A673 (cell line): Measurements from ENCODE around the gene PPP1R3A. TPM values are rescaled to one million over a fixed set of nuclear protein-coding genes. Genes with fewer than 3 reads are reported as not detected.

Experiments used
- BruUV-seq: library from RNA; stranded (reverse); fragments of 400-500 nt; replicated peaks from 2 replicates; lab custom pipeline; 2021; lab: Mats Ljungman, UMichigan
- CTCF ChIA-PET: fragments of 300-600 bp; sonication (Branson Sonifier 250); formaldehyde crosslinking; loops from one replicate; lab custom pipeline; 2022; ENCODE audit warnings: antibody characterized with exemption; lab: Charles Lee
- POLR2A ChIA-PET: fragments of 300-600 bp; sonication (Branson Sonifier 250); formaldehyde crosslinking; loops from one replicate; lab custom pipeline; 2022; ENCODE audit warnings: antibody characterized with exemption; ENCODE audit not compliant: low non-redundant PET; lab: Charles Lee
- DNase-seq: peaks from one replicate; pipeline ENCODE4 v3.0.0-alpha.2; 2015; ENCODE audit warnings: low spot score
- H3K27ac ChIP-seq: fragments of 200-600 bp; sonication (generic); 2 replicates; pipeline ENCODE4 v1.5.1; 2016; ENCODE audit warnings: mixed run types, low read depth, mild to moderate bottlenecking, mixed read lengths, antibody characterized with exemption, low read length; ENCODE audit not compliant: poor library complexity, severe bottlenecking
- H3K27me3 ChIP-seq: fragments of 200-600 bp; sonication (generic); replicated peaks from 2 replicates; pipeline ENCODE4 v1.6.1; 2017; ENCODE audit warnings: mixed run types, low read depth, mild to moderate bottlenecking, mixed read lengths, antibody characterized with exemption, low read length; ENCODE audit not compliant: insufficient read depth, poor library complexity
- H3K36me3 ChIP-seq: fragments of 200-600 bp; sonication (generic); 2 replicates; pipeline ENCODE4 v1.6.1; 2016; ENCODE audit warnings: mixed run types, mild to moderate bottlenecking, mixed read lengths, antibody characterized with exemption, low read length; ENCODE audit not compliant: insufficient read depth, poor library complexity, severe bottlenecking
- H3K4me1 ChIP-seq: fragments of 200-600 bp; sonication (generic); 2 replicates; pipeline ENCODE4 v1.6.1; 2017; ENCODE audit warnings: mixed run types, mild to moderate bottlenecking, mixed read lengths, antibody characterized with exemption, low read length; ENCODE audit not compliant: insufficient read depth, poor library complexity, severe bottlenecking
- H3K4me3 ChIP-seq: fragments of 200-600 bp; sonication (generic); 2 replicates; pipeline ENCODE4 v1.5.1; 2016; ENCODE audit warnings: low read depth, mixed run types, mild to moderate bottlenecking, mixed read lengths, low read length; ENCODE audit not compliant: poor library complexity, severe bottlenecking
- H3K9me3 ChIP-seq: fragments of 200-600 bp; sonication (generic); 2 replicates; pipeline ENCODE4 v1.6.1; 2016; ENCODE audit warnings: mixed run types, low read depth, mild to moderate bottlenecking, mixed read lengths, antibody characterized with exemption, low read length; ENCODE audit not compliant: poor library complexity, severe bottlenecking
- CTCF ChIP-seq: fragments of 300-800, 200-600 bp; sonication (generic); conservative IDR thresholded peaks from 2 replicates; pipeline ENCODE4 v1.5.1; 2017; ENCODE audit warnings: low read depth, mild to moderate bottlenecking, antibody characterized with exemption, low read length, moderate library complexity, mixed read lengths
- EZH2 ChIP-seq: fragments of 200-600 bp; sonication (generic); IDR thresholded peaks from 2 replicates; pipeline ENCODE4 v1.6.1; 2017; ENCODE audit warnings: borderline replicate concordance, low read depth, mild to moderate bottlenecking, mixed read lengths, antibody characterized with exemption, low read length; ENCODE audit not compliant: poor library complexity, severe bottlenecking
- intact Hi-C: fragments of 100-400 bp; cut with micrococcal nuclease; formaldehyde crosslinking; loops from one replicate; pipeline ENCODE4 v1.10.0; 2022; ENCODE audit not compliant: unreplicated experiment
- total RNA-seq: library from RNA; stranded (reverse); gene quantifications from 2 replicates; pipeline ENCODE4 v1.2.3, GENCODE V29; 2021

Gene PPP1R3A
- total RNA-seq, 1 experiment from 2014 or later: not detected

- Histone ChIP-seq H3K27me3 (no peaks in the 10 kb centered on the region), H3K9me3 (no peaks in the 10 kb centered on the region), H3K27ac (no peak overlapping the region), H3K4me1 (no peaks in the 10 kb centered on the region), H3K4me3 (no peak overlapping the region), H3K36me3 (no peaks in the 10 kb centered on the region)
- intact Hi-C loops: no loop called here
- DNase-seq: no peak
- CTCF ChIA-PET: no interaction called here
- POLR2A ChIA-PET: no interaction called here
- no TSS peak for BruUV-seq
- TF ChIP-seq EZH2 (no peak), CTCF (no peak)
These were observed 14.3 kb downstream of the PPP1R3A start for GRCh38 chr7:113904521-113904920.

- Histone ChIP-seq H3K4me3 (no peak overlapping the region), H3K27ac (no peak overlapping the region)
- BruUV-seq: no TSS peak
These were observed 26.0 kb downstream of the PPP1R3A start for GRCh38 chr7:113892818-113893217.

GRCh38 chr7:113891828-113892227 lies 27.0 kb downstream of the PPP1R3A start:
- intact Hi-C loops: no loop called here
- DNase-seq: no peak
- Histone ChIP-seq H3K9me3 (no peaks in the 10 kb centered on the region), H3K4me3 (no peak overlapping the region), H3K4me1 (no peaks in the 10 kb centered on the region), H3K27me3 (no peaks in the 10 kb centered on the region), H3K36me3 (no peaks in the 10 kb centered on the region), H3K27ac (no peak overlapping the region)
- BruUV-seq: no TSS peak
- ChIA-PET CTCF (no interaction called here), POLR2A (no interaction called here)
- TF ChIP-seq EZH2 (no peak), CTCF (no peak)

More at GRCh38 chr7:113892818-113893217, 26.0 kb downstream of the PPP1R3A start:
- ChIA-PET CTCF (no interaction called here), POLR2A (no interaction called here)
- intact Hi-C loops: no loop called here
- Histone ChIP-seq H3K9me3 (no peaks in the 10 kb centered on the region), H3K36me3 (no peaks in the 10 kb centered on the region), H3K27me3 (no peaks in the 10 kb centered on the region), H3K4me1 (no peaks in the 10 kb centered on the region)
- no peak for TF ChIP-seq EZH2
- no peak for TF ChIP-seq CTCF
- no peak for DNase-seq
